ENCODE measurements around the gene RBM3.

The RBM3 gene

DNA sequence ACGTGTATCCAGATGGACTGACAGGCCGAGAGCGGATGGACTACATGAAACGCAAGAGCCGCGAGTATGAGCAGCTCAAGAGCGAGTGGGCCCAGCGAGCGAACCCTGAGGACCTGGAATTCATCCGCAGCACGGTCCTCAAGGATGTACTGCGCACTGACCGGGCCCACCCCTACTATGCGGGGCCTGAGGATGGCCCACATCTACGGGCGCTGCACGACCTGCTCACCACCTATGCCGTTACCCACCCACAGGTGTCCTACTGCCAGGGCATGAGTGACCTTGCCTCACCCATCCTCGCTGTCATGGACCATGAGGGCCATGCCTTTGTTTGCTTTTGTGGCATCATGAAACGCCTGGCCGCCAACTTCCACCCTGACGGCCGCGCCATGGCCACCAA, 14.6 kb upstream of the RBM3 start:
- H3K9me3 ChIP-seq (ENCODE audit: control insufficient read depth, low read length), result no peaks in the 10 kb centered on the region
- TF ChIP-seq, protein P1, sequence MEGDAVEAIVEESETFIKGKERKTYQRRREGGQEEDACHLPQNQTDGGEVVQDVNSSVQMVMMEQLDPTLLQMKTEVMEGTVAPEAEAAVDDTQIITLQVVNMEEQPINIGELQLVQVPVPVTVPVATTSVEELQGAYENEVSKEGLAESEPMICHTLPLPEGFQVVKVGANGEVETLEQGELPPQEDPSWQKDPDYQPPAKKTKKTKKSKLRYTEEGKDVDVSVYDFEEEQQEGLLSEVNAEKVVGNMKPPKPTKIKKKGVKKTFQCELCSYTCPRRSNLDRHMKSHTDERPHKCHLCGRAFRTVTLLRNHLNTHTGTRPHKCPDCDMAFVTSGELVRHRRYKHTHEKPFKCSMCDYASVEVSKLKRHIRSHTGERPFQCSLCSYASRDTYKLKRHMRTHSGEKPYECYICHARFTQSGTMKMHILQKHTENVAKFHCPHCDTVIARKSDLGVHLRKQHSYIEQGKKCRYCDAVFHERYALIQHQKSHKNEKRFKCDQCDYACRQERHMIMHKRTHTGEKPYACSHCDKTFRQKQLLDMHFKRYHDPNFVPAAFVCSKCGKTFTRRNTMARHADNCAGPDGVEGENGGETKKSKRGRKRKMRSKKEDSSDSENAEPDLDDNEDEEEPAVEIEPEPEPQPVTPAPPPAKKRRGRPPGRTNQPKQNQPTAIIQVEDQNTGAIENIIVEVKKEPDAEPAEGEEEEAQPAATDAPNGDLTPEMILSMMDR (IDR thresholded peaks at IDR 0.05), result no peak
- no peaks in the 10 kb centered on the region for H3K27me3 ChIP-seq (ENCODE audit: control insufficient read depth, insufficient read depth, low read length)
- H3K9ac ChIP-seq, result no peak overlapping the region
- H3K4me3 ChIP-seq (ENCODE audit: low read depth, low read length), result no peak overlapping the region
- no peaks in the 10 kb centered on the region for H3K79me2 ChIP-seq
- H3K4me2 ChIP-seq (ENCODE audit: low read length), result no peak overlapping the region
- H3K27ac ChIP-seq, result no peak overlapping the region
- no peaks in the 10 kb centered on the region for H3K4me1 ChIP-seq
- H3K36me3 ChIP-seq (ENCODE audit: control insufficient read depth, insufficient read depth, low read length), result no peaks in the 10 kb centered on the region
- no peak overlapping the region for H2AFZ ChIP-seq

DNA sequence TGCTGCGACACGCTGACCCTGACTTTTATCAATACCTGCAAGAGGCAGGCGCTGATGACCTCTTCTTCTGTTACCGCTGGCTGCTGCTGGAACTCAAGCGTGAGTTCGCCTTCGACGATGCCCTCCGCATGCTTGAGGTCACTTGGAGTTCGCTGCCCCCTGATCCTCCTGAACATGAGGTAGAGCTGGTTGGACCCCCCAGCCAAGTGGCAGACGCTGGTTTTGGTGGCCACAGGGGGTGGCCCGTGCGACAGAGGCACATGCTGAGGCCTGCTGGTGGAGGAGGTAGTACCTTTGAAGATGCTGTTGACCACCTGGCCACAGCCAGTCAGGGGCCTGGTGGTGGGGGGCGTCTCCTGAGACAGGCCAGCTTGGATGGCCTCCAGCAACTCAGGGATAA, 14.2 kb upstream of the RBM3 start:
- no peaks in the 10 kb centered on the region for H3K27me3 ChIP-seq (ENCODE audit: control insufficient read depth, insufficient read depth, low read length)
- H3K9me3 ChIP-seq (ENCODE audit: control insufficient read depth, low read length), result no peaks in the 10 kb centered on the region
- TF ChIP-seq, protein P1 (IDR thresholded peaks at IDR 0.05), result no peak
- H3K36me3 ChIP-seq (ENCODE audit: control insufficient read depth, insufficient read depth, low read length), result no peaks in the 10 kb centered on the region
- H3K4me2 ChIP-seq (ENCODE audit: low read length), result no peak overlapping the region
- H3K27ac ChIP-seq, result no peak overlapping the region
- H3K79me2 ChIP-seq, result no peaks in the 10 kb centered on the region
- H3K9ac ChIP-seq, result no peak overlapping the region
- H2AFZ ChIP-seq, result no peak overlapping the region
- H3K4me3 ChIP-seq (ENCODE audit: low read depth, low read length), result no peak overlapping the region
- no peaks in the 10 kb centered on the region for H3K4me1 ChIP-seq

DNA sequence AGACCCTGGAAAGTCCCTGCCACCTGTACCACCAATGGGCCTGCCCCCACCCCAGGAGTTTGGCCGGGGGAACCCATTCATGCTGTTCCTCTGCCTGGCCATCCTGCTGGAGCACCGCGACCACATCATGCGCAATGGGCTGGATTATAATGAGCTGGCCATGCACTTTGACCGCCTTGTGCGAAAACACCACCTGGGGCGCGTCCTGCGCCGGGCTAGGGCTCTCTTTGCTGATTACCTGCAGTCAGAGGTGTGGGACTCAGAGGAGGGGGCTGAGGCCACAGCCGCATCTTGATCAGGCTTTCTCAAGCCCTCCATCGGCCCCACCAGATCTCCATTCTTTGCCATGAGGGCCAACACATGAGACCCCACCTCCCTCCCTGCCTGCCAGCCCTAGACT, 13.6 kb upstream of the RBM3 start:
- H3K27me3 ChIP-seq (ENCODE audit: control insufficient read depth, insufficient read depth, low read length), result no peaks in the 10 kb centered on the region
- no peak overlapping the region for H2AFZ ChIP-seq
- H3K9ac ChIP-seq, result no peak overlapping the region
- no peak overlapping the region for H3K4me2 ChIP-seq (ENCODE audit: low read length)
- H3K36me3 ChIP-seq (ENCODE audit: control insufficient read depth, insufficient read depth, low read length), result no peaks in the 10 kb centered on the region
- no peak overlapping the region for H3K4me3 ChIP-seq (ENCODE audit: low read depth, low read length)
- H3K4me1 ChIP-seq, result no peaks in the 10 kb centered on the region
- no peaks in the 10 kb centered on the region for H3K9me3 ChIP-seq (ENCODE audit: control insufficient read depth, low read length)
- H3K79me2 ChIP-seq, result no peaks in the 10 kb centered on the region
- TF ChIP-seq, protein P1 (IDR thresholded peaks at IDR 0.05), result no peak
- no peak overlapping the region for H3K27ac ChIP-seq

DNA sequence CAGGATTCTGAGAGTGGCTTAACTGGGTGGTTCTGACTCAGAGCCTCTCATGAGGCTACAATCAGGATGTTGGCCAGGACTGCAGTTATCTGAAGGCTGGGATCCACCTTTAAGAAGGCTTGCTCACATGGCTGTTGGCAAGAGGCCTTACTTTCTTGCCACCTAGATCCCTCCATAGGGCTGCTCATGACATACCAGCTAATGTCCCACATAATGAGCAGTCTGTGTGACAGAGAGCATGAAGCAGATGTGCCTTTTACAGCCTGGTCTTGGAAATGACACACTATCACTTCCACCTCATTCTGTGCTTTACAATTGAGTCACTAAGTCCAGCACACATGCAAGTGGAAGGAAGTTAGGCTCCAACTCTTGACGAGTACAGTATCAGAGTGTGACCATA, 4.3 kb upstream of the RBM3 start:
- Histone ChIP-seq H3K4me1 (peaks cover 3% of the 10 kb centered on the region), H3K9ac (no peak overlapping the region), H3K27me3 (ENCODE audit: control insufficient read depth, insufficient read depth, low read length) (no peaks in the 10 kb centered on the region), H3K4me2 (ENCODE audit: low read length) (no peak overlapping the region), H3K9me3 (ENCODE audit: control insufficient read depth, low read length) (no peaks in the 10 kb centered on the region), H3K79me2 (peaks cover under 1% of the 10 kb centered on the region), H3K4me3 (ENCODE audit: low read depth, low read length) (no peak overlapping the region), H2AFZ (no peak overlapping the region), H3K36me3 (ENCODE audit: control insufficient read depth, insufficient read depth, low read length) (no peaks in the 10 kb centered on the region), H3K27ac (no peak overlapping the region)
- TF ChIP-seq, protein P1 (IDR thresholded peaks at IDR 0.05), result no peak

DNA sequence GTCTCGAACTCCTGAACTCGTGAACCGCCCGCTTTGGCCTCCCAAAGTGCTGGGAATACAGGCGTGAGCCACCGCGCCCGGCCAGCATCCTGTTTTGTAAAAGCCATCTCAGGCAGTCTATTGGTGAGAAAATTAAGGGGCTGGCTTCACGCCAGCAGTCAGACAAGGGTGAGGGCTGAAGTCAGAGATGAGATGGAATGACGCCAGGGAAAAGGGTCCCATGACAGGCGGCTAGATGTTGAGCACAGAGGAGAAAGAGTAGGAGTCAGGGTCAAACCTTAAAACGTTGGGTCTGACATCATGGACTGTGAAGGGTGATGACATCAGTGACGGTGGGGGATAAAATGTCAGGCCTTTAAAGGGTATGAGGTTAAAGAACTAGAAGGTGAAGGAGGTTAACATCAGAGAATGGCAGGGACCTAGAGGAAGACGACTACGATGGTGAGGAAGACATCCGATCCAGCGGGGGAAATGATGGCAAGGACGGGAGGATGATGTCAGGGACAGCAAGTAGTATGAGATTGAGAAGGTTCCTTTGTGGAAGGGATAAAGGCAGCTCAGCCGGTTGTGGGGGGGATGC, 504 bp upstream of the RBM3 start:
- peak overlapping the region; percentile 89 for H2AFZ ChIP-seq
- H3K36me3 ChIP-seq (ENCODE audit: control insufficient read depth, insufficient read depth, low read length), result no peaks in the 10 kb centered on the region
- peaks cover 12% of the 10 kb centered on the region for H3K79me2 ChIP-seq
- no peaks in the 10 kb centered on the region for H3K27me3 ChIP-seq (ENCODE audit: control insufficient read depth, insufficient read depth, low read length)
- peak overlapping the region; percentile 100 for H3K27ac ChIP-seq
- peak overlapping the region; percentile 95 for H3K4me3 ChIP-seq (ENCODE audit: low read depth, low read length)
- H3K9ac ChIP-seq, result peak overlapping the region; percentile 1
- TF ChIP-seq, protein P1 (IDR thresholded peaks at IDR 0.05), result no peak
- peak overlapping the region; percentile 90 for H3K4me2 ChIP-seq (ENCODE audit: low read length)
- H3K4me1 ChIP-seq, result peaks cover 5% of the 10 kb centered on the region
- no peaks in the 10 kb centered on the region for H3K9me3 ChIP-seq (ENCODE audit: control insufficient read depth, low read length)

Measured in parathyroid adenoma (tissue), 2 donors.